HG03565 (cell line): ENCODE results near the gene SQSTM1.
"Not testable (repeated sequence)": the region's sequence is repeated elsewhere in the genome, so short reads cannot be mapped to it uniquely, and the experiment has no call there.

Experiments used
- ATAC-seq: cut with Tn5 transposase; IDR thresholded peaks from one replicate; pipeline ENCODE4 v1.9.1; 2021; ENCODE audit warnings: mild to moderate bottlenecking, moderate library complexity; ENCODE audit not compliant: unreplicated experiment

SQSTM1 gene

GRCh38 chr5:179823937-179824744 is 3.4 kb downstream of the SQSTM1 start:
- ATAC-seq = no peak

GRCh38 chr5:179824745-179825112 is 4.0 kb downstream of the SQSTM1 start:
- ATAC-seq = no peak

- ATAC-seq = no peak
These were observed 5.0 kb downstream of the SQSTM1 start for GRCh38 chr5:179825655-179826182.

GRCh38 chr5:179827680-179828079 is 7.0 kb downstream of the SQSTM1 start:
- ATAC-seq = no peak

- ATAC-seq = no peak
These were observed 8.2 kb downstream of the SQSTM1 start for GRCh38 chr5:179828756-179829421.

GRCh38 chr5:179829732-179830435 is 9.2 kb downstream of the SQSTM1 start:
- ATAC-seq = no peak

- ATAC-seq = no peak
These were observed 10.2 kb downstream of the SQSTM1 start for GRCh38 chr5:179830818-179831468.

GRCh38 chr5:179832039-179832745 is 11.5 kb downstream of the SQSTM1 start:
- no peak for ATAC-seq

GRCh38 chr5:179833056-179833708 is 12.5 kb downstream of the SQSTM1 start:
- no peak for ATAC-seq

GRCh38 chr5:179833709-179834070 is 13.0 kb downstream of the SQSTM1 start:
- no peak for ATAC-seq

- ATAC-seq = no peak
These were observed 13.4 kb downstream of the SQSTM1 start for GRCh38 chr5:179834120-179834519.

GRCh38 chr5:179834871-179835270 is 14.2 kb downstream of the SQSTM1 start:
- not testable (repeated sequence) for ATAC-seq

- ATAC-seq = no peak
These were observed 15.7 kb downstream of the SQSTM1 start for GRCh38 chr5:179836225-179837019.

- ATAC-seq = no peak
These were observed 16.6 kb downstream of the SQSTM1 start for GRCh38 chr5:179837076-179838011.

GRCh38 chr5:179839328-179840256 is 18.9 kb downstream of the SQSTM1 start:
- ATAC-seq = no peak

GRCh38 chr5:179840321-179840720 is 19.6 kb downstream of the SQSTM1 start:
- no peak for ATAC-seq

- ATAC-seq = no peak
These were observed 20.1 kb downstream of the SQSTM1 start for GRCh38 chr5:179840766-179841165.
